Left ventricle myocardium inferior (tissue), 1 donor: ENCODE measurements around the gene TRIP13. TPM values are rescaled to one million over a fixed set of nuclear protein-coding genes. Genes with fewer than 3 reads are reported as not detected.

Experiments
- DNase-seq: peaks from one replicate; pipeline ENCODE4 v3.0.0-alpha.2; 2020
- H3K27ac ChIP-seq: fragments of 200-600 bp; replicated peaks from 2 replicates; pipeline ENCODE4 v1.8.0; 2021
- H3K27me3 ChIP-seq: fragments of 200-600 bp; 2 replicates; pipeline ENCODE4 v1.8.0; 2021; ENCODE audit warnings: low read depth
- H3K36me3 ChIP-seq: fragments of 200-600 bp; 2 replicates; pipeline ENCODE4 v1.8.0; 2021
- H3K4me1 ChIP-seq: fragments of 200-600 bp; 2 replicates; pipeline ENCODE4 v1.8.0; 2021
- H3K4me3 ChIP-seq: fragments of 200-600 bp; 2 replicates; pipeline ENCODE4 v1.8.0; 2021; ENCODE audit warnings: mild to moderate bottlenecking, moderate library complexity
- H3K9me3 ChIP-seq: fragments of 200-600 bp; replicated peaks from 2 replicates; pipeline ENCODE4 v1.8.0; 2021
- CTCF ChIP-seq: fragments of 200-600 bp; IDR thresholded peaks from 2 replicates; pipeline ENCODE4 v1.8.0; 2021; ENCODE audit warnings: antibody characterized with exemption, mild to moderate bottlenecking, borderline replicate concordance
- intact Hi-C: fragments of 100-400 bp; cut with micrococcal nuclease; formaldehyde crosslinking; loops from one replicate; pipeline ENCODE4 v1.11.0; 2022
- total RNA-seq: library from RNA; stranded (reverse); fragmentation: NEBNext Ultra II Directional; extraction: Animal tissue kit (Norgen Biotek cat#: 25700); gene quantifications from one replicate; pipeline ENCODE4 v1.2.1, GENCODE V29; 2021
- donor health status: DM: no; HTN: yes; CAD: no; lungs with severe emphysema.

TRIP13 gene
- total RNA-seq, 1 donor from 2014 or later: 0.44 TPM

- Histone ChIP-seq H3K36me3 (no peaks in the 10 kb centered on the region), H3K27ac (no peak overlapping the region), H3K9me3 (peaks cover 15% of the 10 kb centered on the region), H3K27me3 (peaks cover 98% of the 10 kb centered on the region), H3K4me1 (peaks cover 12% of the 10 kb centered on the region), H3K4me3 (no peak overlapping the region)
- no peak for DNase-seq
- intact Hi-C loops: no loop called here
- no peak for TF ChIP-seq CTCF
Measured at GRCh38 chr5:949815-950560, 57.3 kb downstream of the TRIP13 start.

GRCh38 chr5:951940-952596, 59.4 kb downstream of the TRIP13 start:
- Histone ChIP-seq H3K9me3 (peaks cover 15% of the 10 kb centered on the region), H3K27me3 (peaks cover 98% of the 10 kb centered on the region), H3K4me3 (no peak overlapping the region), H3K4me1 (peaks cover 10% of the 10 kb centered on the region), H3K27ac (no peak overlapping the region), H3K36me3 (no peaks in the 10 kb centered on the region)
- intact Hi-C loops: no loop called here
- TF ChIP-seq CTCF: no peak
- DNase-seq: no peak

GRCh38 chr5:952597-953271, 60.0 kb downstream of the TRIP13 start:
- Histone ChIP-seq H3K27me3 (peaks cover 98% of the 10 kb centered on the region), H3K4me1 (peaks cover 17% of the 10 kb centered on the region), H3K36me3 (no peaks in the 10 kb centered on the region), H3K27ac (no peak overlapping the region), H3K9me3 (peaks cover 15% of the 10 kb centered on the region), H3K4me3 (no peak overlapping the region)
- intact Hi-C loops: no loop called here
- no peak for DNase-seq
- TF ChIP-seq CTCF: no peak

- DNase-seq: no peak
- no peak overlapping the region for H3K4me3 ChIP-seq
- H3K27me3 ChIP-seq: peaks cover 91% of the 10 kb centered on the region
- H3K9me3 ChIP-seq: peaks cover 15% of the 10 kb centered on the region
- intact Hi-C loops: no loop called here
- H3K4me1 ChIP-seq: peaks cover 20% of the 10 kb centered on the region
- no peak overlapping the region for H3K27ac ChIP-seq
- H3K36me3 ChIP-seq: no peaks in the 10 kb centered on the region
- TF ChIP-seq CTCF: no peak
Measured at GRCh38 chr5:953535-954449, 61.1 kb downstream of the TRIP13 start.
